Tibial nerve (tissue), 3 donors: ENCODE measurements around the gene CPNE1.

Experiments
- POLR2A ChIP-seq, 2 donors: fragments of 450-650 bp; IDR thresholded peaks; one replicate each; pipeline ENCODE4 v1.6.1; 2017; ENCODE audit warnings: antibody characterized with exemption in 2 of 2, mild to moderate bottlenecking in 2 of 2, moderate library complexity in 2 of 2
- TF ChIP-seq, protein P1 (sequence below), 5 experiments: fragments of 200-600 bp in 3 of 5; fragments of 450-650 bp in 2 of 5; sonication (generic) in 3 of 5; IDR thresholded peaks; one replicate each; pipeline ENCODE4 v1.5.1; 2016 to 2019; ENCODE audit warnings: antibody characterized with exemption in 5 of 5, mild to moderate bottlenecking in 3 of 5, moderate library complexity in 2 of 5

DNA sequence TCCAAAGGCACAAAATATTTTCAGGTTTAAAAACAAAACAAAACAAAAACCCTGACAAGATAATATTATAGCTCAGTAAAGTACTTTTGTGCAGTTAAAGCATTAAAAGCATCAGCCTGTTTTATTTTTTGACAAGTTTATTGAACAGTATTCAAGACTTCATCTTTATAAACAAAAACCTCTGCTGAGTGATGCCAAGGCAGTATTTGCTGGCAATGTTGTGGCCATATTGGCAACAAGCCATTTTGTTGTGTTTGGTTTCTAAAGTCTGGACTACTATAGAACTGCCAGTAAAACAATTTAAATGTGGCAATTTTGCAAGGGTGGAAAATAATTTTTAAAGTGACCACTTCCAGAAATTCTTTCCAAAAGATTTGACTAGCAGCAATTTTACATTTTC, 15.9 kb downstream of the CPNE1 start:
- TF ChIP-seq, protein P1, sequence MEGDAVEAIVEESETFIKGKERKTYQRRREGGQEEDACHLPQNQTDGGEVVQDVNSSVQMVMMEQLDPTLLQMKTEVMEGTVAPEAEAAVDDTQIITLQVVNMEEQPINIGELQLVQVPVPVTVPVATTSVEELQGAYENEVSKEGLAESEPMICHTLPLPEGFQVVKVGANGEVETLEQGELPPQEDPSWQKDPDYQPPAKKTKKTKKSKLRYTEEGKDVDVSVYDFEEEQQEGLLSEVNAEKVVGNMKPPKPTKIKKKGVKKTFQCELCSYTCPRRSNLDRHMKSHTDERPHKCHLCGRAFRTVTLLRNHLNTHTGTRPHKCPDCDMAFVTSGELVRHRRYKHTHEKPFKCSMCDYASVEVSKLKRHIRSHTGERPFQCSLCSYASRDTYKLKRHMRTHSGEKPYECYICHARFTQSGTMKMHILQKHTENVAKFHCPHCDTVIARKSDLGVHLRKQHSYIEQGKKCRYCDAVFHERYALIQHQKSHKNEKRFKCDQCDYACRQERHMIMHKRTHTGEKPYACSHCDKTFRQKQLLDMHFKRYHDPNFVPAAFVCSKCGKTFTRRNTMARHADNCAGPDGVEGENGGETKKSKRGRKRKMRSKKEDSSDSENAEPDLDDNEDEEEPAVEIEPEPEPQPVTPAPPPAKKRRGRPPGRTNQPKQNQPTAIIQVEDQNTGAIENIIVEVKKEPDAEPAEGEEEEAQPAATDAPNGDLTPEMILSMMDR (IDR thresholded peaks at IDR 0.05): no peak
- TF ChIP-seq POLR2A (IDR thresholded peaks at IDR 0.05): no peak
